Mucosa of stomach (tissue), 1 donor: ENCODE data around the gene CAB39L.
A peak's percentile ranks its signal among the peaks of the same experiment; 100 is the strongest.

ENCODE experiments used
- H3K27me3 ChIP-seq: one replicate; pipeline ENCODE4 v1.7.0; 2013; ENCODE audit warnings: mild to moderate bottlenecking, low read length; ENCODE audit not compliant: control insufficient read depth, insufficient read depth
- H3K36me3 ChIP-seq: one replicate; pipeline ENCODE4 v1.7.0; 2013; ENCODE audit warnings: low read length; ENCODE audit not compliant: control insufficient read depth, insufficient read depth
- H3K4me1 ChIP-seq: one replicate; pipeline ENCODE4 v1.7.0; 2013; ENCODE audit warnings: mild to moderate bottlenecking, low read length; ENCODE audit not compliant: control insufficient read depth, insufficient read depth
- H3K4me3 ChIP-seq: one replicate; pipeline ENCODE4 v1.7.0; 2013; ENCODE audit warnings: low read length
- H3K9ac ChIP-seq: one replicate; pipeline ENCODE4 v1.7.0; 2013; ENCODE audit warnings: mild to moderate bottlenecking, low read length, moderate library complexity
- H3K9me3 ChIP-seq: one replicate; pipeline ENCODE4 v1.7.0; 2013; ENCODE audit warnings: mild to moderate bottlenecking, low read length, moderate library complexity; ENCODE audit not compliant: control insufficient read depth
- donor health status: Pancreatic carcinoma.

The CAB39L gene

GRCh38 chr13:49410006-49410405 lies 33.9 kb downstream of the CAB39L start:
- Histone ChIP-seq H3K9ac (no peak overlapping the region), H3K4me1 (no peaks in the 10 kb centered on the region), H3K27me3 (no peaks in the 10 kb centered on the region), H3K9me3 (no peaks in the 10 kb centered on the region), H3K4me3 (no peak overlapping the region), H3K36me3 (no peaks in the 10 kb centered on the region)

DNA sequence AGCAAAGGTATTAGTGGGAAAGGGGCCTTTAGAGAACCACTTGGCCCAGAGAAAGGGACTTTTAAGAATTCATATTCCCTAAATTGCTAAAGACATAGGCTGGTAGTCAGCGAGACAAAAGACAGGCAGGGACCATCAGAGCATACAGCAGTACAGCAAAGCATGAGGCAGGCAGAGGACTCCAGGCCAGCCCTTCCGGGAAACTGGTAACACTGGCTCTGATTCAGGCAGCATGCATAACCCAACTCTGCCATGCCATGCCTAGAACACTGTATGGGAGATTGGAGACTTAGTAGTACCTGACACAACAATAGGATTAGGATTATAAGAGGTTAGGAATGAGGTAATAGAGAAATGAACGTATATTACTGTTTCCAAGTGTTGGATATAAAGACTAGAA lies 34.9 kb downstream of the CAB39L start:
- Histone ChIP-seq H3K4me3 (no peak overlapping the region), H3K4me1 (no peaks in the 10 kb centered on the region), H3K9ac (no peak overlapping the region), H3K27me3 (no peaks in the 10 kb centered on the region), H3K9me3 (no peaks in the 10 kb centered on the region), H3K36me3 (no peaks in the 10 kb centered on the region)

GRCh38 chr13:49407936-49408335 lies 35.9 kb downstream of the CAB39L start:
- H3K9me3 ChIP-seq = no peaks in the 10 kb centered on the region
- no peaks in the 10 kb centered on the region for H3K4me1 ChIP-seq
- H3K9ac ChIP-seq = no peak overlapping the region
- H3K4me3 ChIP-seq = no peak overlapping the region
- H3K36me3 ChIP-seq = no peaks in the 10 kb centered on the region
- H3K27me3 ChIP-seq = no peaks in the 10 kb centered on the region

- no peaks in the 10 kb centered on the region for H3K36me3 ChIP-seq
- H3K27me3 ChIP-seq = no peaks in the 10 kb centered on the region
- H3K4me3 ChIP-seq = no peak overlapping the region
- no peaks in the 10 kb centered on the region for H3K4me1 ChIP-seq
- H3K9me3 ChIP-seq = no peaks in the 10 kb centered on the region
- H3K9ac ChIP-seq = no peak overlapping the region
These were observed 36.8 kb downstream of the CAB39L start for GRCh38 chr13:49407068-49407467.

- no peaks in the 10 kb centered on the region for H3K36me3 ChIP-seq
- H3K9me3 ChIP-seq = no peaks in the 10 kb centered on the region
- no peak overlapping the region for H3K9ac ChIP-seq
- no peaks in the 10 kb centered on the region for H3K4me1 ChIP-seq
- H3K27me3 ChIP-seq = no peaks in the 10 kb centered on the region
- H3K4me3 ChIP-seq = no peak overlapping the region
These were observed 39.2 kb downstream of the CAB39L start for GRCh38 chr13:49404703-49405020.

DNA sequence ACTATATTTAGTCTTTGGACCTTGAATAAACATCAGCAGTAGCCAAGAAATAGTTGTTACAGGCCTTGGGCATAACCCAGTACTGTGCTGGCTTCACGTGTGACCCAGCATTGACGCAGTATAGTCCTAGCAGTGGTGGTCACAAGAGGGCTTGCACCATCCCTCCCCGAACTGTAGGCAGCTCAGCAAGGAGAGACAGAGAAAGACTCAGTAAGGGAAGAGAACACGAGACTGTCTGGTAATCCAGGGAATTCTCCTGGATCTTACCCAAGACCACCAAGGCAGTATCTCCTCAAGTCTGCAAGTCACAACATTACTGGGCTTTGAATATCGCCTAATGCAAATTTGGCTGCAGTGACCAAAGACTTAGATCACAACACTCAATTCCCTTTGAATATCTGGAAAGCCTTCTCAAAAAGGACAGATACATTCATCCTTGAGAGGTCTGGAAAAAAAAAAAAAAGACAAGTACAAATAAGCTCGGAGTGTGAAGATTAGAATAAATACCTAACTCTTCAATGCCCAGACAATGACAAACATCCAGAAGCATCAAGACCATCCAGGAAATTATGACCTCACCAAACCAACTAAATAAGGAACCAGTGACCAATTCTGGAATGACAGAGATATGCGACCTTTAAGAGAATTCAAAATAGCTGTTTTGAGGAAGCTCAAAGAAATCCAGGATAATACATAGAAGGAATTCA lies 39.7 kb downstream of the CAB39L start:
- no peaks in the 10 kb centered on the region for H3K4me1 ChIP-seq
- H3K9ac ChIP-seq = no peak overlapping the region
- H3K27me3 ChIP-seq = no peaks in the 10 kb centered on the region

GRCh38 chr13:49400755-49401659 lies 42.9 kb downstream of the CAB39L start:
- no peak overlapping the region for H3K4me3 ChIP-seq
- no peaks in the 10 kb centered on the region for H3K4me1 ChIP-seq
- H3K27me3 ChIP-seq = no peaks in the 10 kb centered on the region
- peak overlapping the region; percentile 26 for H3K9ac ChIP-seq
- H3K9me3 ChIP-seq = no peaks in the 10 kb centered on the region
- no peaks in the 10 kb centered on the region for H3K36me3 ChIP-seq

More for the DNA sequence above, 39.7 kb downstream of the CAB39L start:
- no peaks in the 10 kb centered on the region for H3K9me3 ChIP-seq
- H3K4me3 ChIP-seq = no peak overlapping the region
- H3K36me3 ChIP-seq = no peaks in the 10 kb centered on the region

GRCh38 chr13:49399801-49400472 lies 43.9 kb downstream of the CAB39L start:
- no peak overlapping the region for H3K4me3 ChIP-seq
- no peaks in the 10 kb centered on the region for H3K36me3 ChIP-seq
- H3K27me3 ChIP-seq = no peaks in the 10 kb centered on the region
- no peaks in the 10 kb centered on the region for H3K9me3 ChIP-seq
- no peak overlapping the region for H3K9ac ChIP-seq
- H3K4me1 ChIP-seq = no peaks in the 10 kb centered on the region

- Histone ChIP-seq H3K4me3 (no peak overlapping the region), H3K36me3 (no peaks in the 10 kb centered on the region), H3K4me1 (no peaks in the 10 kb centered on the region), H3K9me3 (no peaks in the 10 kb centered on the region), H3K27me3 (no peaks in the 10 kb centered on the region), H3K9ac (no peak overlapping the region)
These were observed 47.9 kb downstream of the CAB39L start for GRCh38 chr13:49395878-49396380.

DNA sequence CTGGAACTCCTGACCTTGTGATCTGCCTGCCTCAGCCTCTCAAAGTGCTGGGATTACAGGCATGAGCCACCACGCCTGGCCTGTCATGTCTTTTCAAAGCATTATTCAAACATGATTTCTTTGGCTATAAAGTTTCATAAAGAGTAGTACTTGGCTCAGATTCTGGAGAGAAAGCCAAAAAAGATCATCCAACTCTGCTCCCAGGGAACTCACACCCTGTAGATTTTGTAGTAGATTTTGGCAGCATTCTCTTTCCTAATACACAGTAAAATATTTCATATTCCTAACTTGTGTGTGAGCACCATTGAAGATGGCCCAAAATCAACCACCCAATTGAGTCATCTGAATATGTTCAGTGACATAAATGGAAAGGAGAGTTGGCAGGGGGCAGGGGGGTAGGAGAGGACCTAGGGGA lies 48.4 kb downstream of the CAB39L start:
- no peaks in the 10 kb centered on the region for H3K36me3 ChIP-seq
- no peaks in the 10 kb centered on the region for H3K27me3 ChIP-seq
- no peaks in the 10 kb centered on the region for H3K9me3 ChIP-seq
- H3K4me3 ChIP-seq = no peak overlapping the region
- no peak overlapping the region for H3K9ac ChIP-seq
- H3K4me1 ChIP-seq = no peaks in the 10 kb centered on the region

DNA sequence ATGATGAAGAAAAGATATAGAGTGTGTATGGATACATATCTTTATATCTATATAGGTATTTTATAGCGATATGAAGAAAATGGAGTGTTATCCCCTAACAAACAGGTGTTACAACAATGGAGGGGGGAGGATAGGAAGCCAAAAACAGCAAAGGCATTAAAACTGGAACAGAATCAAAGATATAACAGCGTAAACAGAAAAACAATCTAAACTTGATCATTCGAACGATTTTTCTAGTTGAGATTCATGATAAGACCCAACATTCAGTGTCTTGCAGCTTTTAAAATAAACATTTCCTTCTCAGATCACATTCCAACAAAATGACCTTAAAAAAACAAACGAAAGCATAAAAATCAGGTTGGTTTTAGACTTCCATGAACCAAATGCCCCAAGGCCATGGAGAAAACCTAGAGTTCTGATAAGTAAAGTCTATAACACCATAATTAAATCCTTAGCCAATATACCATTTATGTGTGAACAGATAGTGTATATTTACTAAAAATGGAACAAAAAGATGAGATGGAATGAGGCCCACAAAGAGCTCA lies 55.7 kb downstream of the CAB39L start:
- Histone ChIP-seq H3K4me1 (no peaks in the 10 kb centered on the region), H3K4me3 (no peak overlapping the region), H3K9me3 (no peaks in the 10 kb centered on the region), H3K9ac (no peak overlapping the region), H3K27me3 (no peaks in the 10 kb centered on the region), H3K36me3 (no peaks in the 10 kb centered on the region)

DNA sequence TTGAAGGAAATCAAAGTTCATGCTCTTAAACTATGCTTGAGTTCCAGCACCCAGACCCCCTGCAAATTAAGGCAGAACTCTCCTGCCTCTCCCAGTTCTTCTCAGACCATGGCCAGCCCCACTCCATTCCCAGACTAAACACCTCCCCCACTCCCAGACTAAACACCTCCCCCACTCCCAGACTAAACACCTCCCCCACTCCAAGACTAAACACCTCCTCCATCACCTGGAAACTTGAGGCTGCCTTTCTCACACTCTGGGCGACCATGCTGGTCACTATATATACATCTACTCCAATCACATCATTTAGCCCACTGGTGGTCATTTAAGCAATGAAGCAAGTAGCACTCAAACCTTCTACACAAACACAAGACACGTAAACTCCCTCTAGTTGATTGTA lies 57.2 kb downstream of the CAB39L start:
- H3K9ac ChIP-seq = no peak overlapping the region
- H3K36me3 ChIP-seq = no peaks in the 10 kb centered on the region
- no peak overlapping the region for H3K4me3 ChIP-seq
- H3K27me3 ChIP-seq = no peaks in the 10 kb centered on the region
- no peaks in the 10 kb centered on the region for H3K9me3 ChIP-seq
- no peaks in the 10 kb centered on the region for H3K4me1 ChIP-seq
